ENCODE data around the gene ALKBH2.
A peak's percentile ranks its signal among the peaks of the same experiment; 100 is the strongest.

The ALKBH2 gene

DNA sequence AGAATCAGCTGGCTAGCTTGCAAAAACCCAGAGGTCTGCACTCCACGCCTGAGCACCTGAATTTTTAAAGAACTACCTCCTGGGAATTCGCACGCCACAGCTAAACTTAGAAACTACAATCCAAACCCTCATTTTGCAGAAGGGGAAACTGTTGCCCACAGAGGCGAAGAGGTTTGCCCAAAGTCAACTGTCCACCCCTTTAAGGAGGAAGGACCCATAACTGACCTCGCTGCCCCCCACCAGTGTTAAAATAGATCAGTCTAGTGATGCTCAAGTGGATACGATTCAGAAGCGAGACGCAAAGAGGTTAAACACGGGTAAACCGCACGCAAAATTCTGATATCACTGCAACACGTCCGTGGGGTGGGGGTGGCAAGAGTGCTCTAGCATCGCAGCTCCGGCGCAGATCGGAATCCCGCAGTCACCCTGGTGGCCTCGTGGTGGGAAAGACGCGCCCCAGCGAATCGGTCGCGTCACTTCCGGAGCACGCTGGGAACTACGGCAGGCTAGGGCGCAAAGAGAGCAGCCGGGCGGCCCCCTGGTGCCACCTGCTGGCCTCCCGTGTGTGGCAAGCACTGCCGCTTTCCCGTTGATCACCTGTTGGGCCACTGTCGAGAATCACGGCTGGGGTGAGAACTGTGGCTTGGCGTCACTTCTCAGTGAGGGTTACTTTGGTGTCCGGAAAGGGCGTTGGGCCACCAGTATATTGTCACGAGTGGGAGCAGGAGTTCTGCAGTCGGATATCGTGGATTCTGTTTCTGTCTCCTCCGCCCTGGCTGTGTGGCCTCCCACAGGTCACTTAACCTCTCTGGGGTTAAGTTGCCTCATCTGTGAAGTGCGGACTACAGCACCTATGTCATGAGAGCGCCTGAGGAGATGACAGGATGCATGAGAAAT is at the start of gene ALKBH2:
TSS of gene ALKBH2 (minus strand) at position 451 of the 897 bp plus-strand sequence. CDS start 686 bp downstream, outside the sequence.
- no peaks in the 10 kb centered on the region for H3K4me1 ChIP-seq (ENCODE audit: control insufficient read depth, low read depth, low read length)
- H3K4me3 ChIP-seq (ENCODE audit: low read length), result peak within 1 kb of the TSS; percentile 66
- H3K36me3 ChIP-seq (ENCODE audit: control insufficient read depth, low read depth, low read length), result peaks cover under 1% of the 10 kb centered on the region
- H3K9ac ChIP-seq (ENCODE audit: low read length), result peak within 1 kb of the TSS; percentile 41
- H3K27ac ChIP-seq (ENCODE audit: low read length), result no peak within 1 kb of the TSS
- H3K9me3 ChIP-seq (ENCODE audit: control insufficient read depth, low read depth, low read length), result no peaks in the 10 kb centered on the region
- peaks cover 6% of the 10 kb centered on the region for H3K27me3 ChIP-seq (ENCODE audit: control insufficient read depth, insufficient read depth, low read length)

DNA sequence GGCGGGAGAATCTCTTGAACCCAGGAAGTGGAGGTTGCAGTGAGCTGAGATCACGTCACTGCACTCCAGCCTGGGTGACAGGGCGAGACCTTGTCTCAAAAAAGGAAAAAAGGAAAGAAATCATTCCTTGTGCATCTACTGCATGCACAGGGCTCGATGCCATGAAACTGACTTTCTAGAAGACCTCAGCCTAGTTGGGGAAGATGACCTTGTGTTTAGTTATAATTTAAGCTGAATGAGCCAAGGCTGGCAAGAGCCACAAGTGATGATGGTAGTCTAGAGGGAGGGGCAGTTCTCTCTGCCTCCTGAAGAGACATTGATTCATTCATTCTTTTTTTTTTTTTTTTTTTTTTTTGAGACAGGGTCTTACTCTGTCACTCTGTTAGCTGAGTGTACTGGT is 47.3 kb upstream of the ALKBH2 start:
- H3K9ac ChIP-seq (ENCODE audit: low read length), result no peak overlapping the region

GRCh38 chr12:109139791-109140190 is 46.5 kb upstream of the ALKBH2 start:
- H3K36me3 ChIP-seq (ENCODE audit: control insufficient read depth, low read depth, low read length), result no peaks in the 10 kb centered on the region
- H3K27ac ChIP-seq (ENCODE audit: low read length), result no peak overlapping the region
- no peak overlapping the region for H3K4me3 ChIP-seq (ENCODE audit: low read length)
- no peaks in the 10 kb centered on the region for H3K4me1 ChIP-seq (ENCODE audit: control insufficient read depth, low read depth, low read length)
- no peak overlapping the region for H3K9ac ChIP-seq (ENCODE audit: low read length)
- no peaks in the 10 kb centered on the region for H3K9me3 ChIP-seq (ENCODE audit: control insufficient read depth, low read depth, low read length)
- H3K27me3 ChIP-seq (ENCODE audit: control insufficient read depth, insufficient read depth, low read length), result no peaks in the 10 kb centered on the region

More for the DNA sequence above, 47.3 kb upstream of the ALKBH2 start:
- H3K4me1 ChIP-seq (ENCODE audit: control insufficient read depth, low read depth, low read length), result no peaks in the 10 kb centered on the region
- H3K27me3 ChIP-seq (ENCODE audit: control insufficient read depth, insufficient read depth, low read length), result no peaks in the 10 kb centered on the region
- H3K36me3 ChIP-seq (ENCODE audit: control insufficient read depth, low read depth, low read length), result no peaks in the 10 kb centered on the region
- H3K27ac ChIP-seq (ENCODE audit: low read length), result no peak overlapping the region
- H3K4me3 ChIP-seq (ENCODE audit: low read length), result no peak overlapping the region
- H3K9me3 ChIP-seq (ENCODE audit: control insufficient read depth, low read depth, low read length), result no peaks in the 10 kb centered on the region

DNA sequence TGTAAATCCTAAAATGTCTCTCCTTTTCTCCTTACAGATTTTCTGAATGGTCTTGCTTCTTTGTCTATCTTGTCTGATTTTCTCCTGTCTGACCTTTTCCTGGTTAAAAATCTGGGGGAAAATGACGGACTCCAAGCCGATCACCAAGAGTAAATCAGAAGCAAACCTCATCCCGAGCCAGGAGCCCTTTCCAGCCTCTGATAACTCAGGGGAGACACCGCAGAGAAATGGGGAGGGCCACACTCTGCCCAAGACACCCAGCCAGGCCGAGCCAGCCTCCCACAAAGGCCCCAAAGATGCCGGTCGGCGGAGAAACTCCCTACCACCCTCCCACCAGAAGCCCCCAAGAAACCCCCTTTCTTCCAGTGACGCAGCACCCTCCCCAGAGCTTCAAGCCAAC is 46.1 kb upstream of the ALKBH2 start:
- Histone ChIP-seq H3K9me3 (ENCODE audit: control insufficient read depth, low read depth, low read length) (no peaks in the 10 kb centered on the region), H3K9ac (ENCODE audit: low read length) (no peak overlapping the region), H3K27ac (ENCODE audit: low read length) (no peak overlapping the region), H3K27me3 (ENCODE audit: control insufficient read depth, insufficient read depth, low read length) (no peaks in the 10 kb centered on the region), H3K4me3 (ENCODE audit: low read length) (no peak overlapping the region), H3K4me1 (ENCODE audit: control insufficient read depth, low read depth, low read length) (no peaks in the 10 kb centered on the region), H3K36me3 (ENCODE audit: control insufficient read depth, low read depth, low read length) (no peaks in the 10 kb centered on the region)

DNA sequence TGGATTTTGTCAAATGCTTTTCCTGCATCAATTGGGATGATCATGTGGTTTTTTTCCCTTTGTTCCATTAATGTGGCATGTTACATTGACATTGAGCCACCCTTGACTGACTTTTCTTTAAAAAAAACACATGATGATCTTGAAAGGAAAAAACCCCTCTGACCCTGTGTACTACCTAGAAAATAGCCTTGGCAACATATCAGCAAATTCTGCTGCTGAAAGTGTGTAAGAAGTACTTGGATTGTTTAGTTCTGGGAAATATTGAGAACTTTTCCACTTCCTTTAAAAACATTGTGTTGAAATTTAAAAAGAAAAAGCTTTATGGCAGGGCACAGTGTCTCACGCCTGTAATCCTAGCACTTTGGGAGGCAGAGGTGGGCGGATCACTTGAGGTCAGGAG is 43.8 kb upstream of the ALKBH2 start:
- Histone ChIP-seq H3K27me3 (ENCODE audit: control insufficient read depth, insufficient read depth, low read length) (no peaks in the 10 kb centered on the region), H3K27ac (ENCODE audit: low read length) (no peak overlapping the region), H3K4me1 (ENCODE audit: control insufficient read depth, low read depth, low read length) (no peaks in the 10 kb centered on the region), H3K4me3 (ENCODE audit: low read length) (no peak overlapping the region), H3K36me3 (ENCODE audit: control insufficient read depth, low read depth, low read length) (no peaks in the 10 kb centered on the region), H3K9ac (ENCODE audit: low read length) (no peak overlapping the region), H3K9me3 (ENCODE audit: control insufficient read depth, low read depth, low read length) (no peaks in the 10 kb centered on the region)

DNA sequence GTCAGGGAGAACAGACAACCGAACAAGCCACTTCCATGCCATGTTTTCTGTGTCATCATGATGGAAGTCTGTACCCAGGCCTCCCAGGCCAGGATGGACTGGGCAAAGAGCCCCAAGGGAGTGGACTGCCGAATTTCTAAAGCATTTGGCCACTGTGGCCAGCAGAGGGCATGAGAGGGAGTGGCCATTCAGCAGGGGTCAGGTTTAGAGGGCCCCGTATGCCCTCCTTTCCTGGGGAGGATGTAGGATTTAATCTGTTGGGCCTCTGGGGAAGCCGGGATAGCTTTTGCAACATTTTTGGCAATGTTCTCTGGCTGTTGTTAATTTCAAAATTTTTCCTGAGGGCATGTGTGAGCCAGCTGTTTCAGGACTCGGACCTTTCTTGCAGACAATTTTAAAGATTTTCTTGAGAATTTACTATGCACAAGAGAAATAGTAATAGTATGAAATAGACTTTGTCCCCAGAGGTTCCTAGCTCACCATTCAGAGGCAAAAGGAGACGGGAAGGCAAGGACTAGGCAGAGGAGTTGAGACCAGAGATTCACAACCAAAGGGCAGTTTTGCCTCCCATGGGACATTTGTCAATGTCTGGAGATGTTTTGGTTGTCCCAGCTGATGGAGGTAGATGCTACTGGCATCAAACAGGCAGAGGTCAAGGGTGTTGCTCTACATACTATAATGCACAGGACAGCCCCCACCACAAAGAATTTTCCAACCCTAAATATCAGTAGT is 41.1 kb upstream of the ALKBH2 start:
- Histone ChIP-seq H3K27me3 (ENCODE audit: control insufficient read depth, insufficient read depth, low read length) (no peaks in the 10 kb centered on the region), H3K9me3 (ENCODE audit: control insufficient read depth, low read depth, low read length) (no peaks in the 10 kb centered on the region), H3K9ac (ENCODE audit: low read length) (no peak overlapping the region), H3K36me3 (ENCODE audit: control insufficient read depth, low read depth, low read length) (no peaks in the 10 kb centered on the region), H3K4me3 (ENCODE audit: low read length) (no peak overlapping the region), H3K4me1 (ENCODE audit: control insufficient read depth, low read depth, low read length) (no peaks in the 10 kb centered on the region), H3K27ac (ENCODE audit: low read length) (no peak overlapping the region)

DNA sequence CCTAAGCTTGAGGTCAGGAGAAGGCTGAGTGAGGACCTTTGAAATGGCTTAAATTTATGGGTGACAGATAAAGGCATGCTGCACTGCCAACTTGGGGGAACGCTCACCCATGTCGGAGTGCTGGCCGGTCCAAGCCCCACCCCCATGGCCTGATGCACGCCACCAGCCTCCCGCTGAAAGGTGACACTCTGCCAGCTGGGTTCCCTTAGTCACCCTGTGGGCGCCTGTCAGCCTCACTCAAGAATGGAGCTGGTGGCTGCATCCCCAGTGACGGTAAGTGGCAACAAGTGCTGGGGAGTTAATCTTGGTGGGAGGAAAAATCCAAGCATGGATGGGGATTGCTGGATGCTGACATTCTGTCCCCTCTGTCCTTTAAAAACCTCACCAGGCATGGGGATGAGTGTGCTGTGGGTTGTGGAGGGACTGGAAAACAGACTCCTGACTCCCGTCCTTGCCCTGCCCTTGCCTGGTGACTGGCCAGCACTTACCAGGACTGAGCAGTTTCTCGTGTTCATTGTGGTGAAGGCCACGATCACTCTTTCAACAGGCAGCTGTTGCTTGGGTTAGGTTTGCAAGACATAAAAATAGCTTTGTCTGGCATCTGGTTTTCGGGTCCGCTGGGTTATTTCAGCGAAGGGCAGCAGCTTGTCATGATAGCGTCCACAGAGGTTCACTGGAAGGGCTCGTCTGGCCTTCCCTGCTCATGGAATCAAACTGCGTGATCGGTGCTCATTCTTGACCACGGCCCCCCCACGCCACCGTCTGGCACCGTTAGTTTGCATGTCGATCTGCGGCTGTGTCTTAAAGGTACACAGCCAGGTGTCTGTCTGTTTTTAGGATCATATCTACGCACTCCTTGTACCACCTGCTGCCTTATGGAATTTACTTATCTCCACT is 38.1 kb upstream of the ALKBH2 start:
- Histone ChIP-seq H3K9me3 (ENCODE audit: control insufficient read depth, low read depth, low read length) (no peaks in the 10 kb centered on the region), H3K27me3 (ENCODE audit: control insufficient read depth, insufficient read depth, low read length) (no peaks in the 10 kb centered on the region), H3K36me3 (ENCODE audit: control insufficient read depth, low read depth, low read length) (no peaks in the 10 kb centered on the region), H3K4me3 (ENCODE audit: low read length) (no peak overlapping the region), H3K27ac (ENCODE audit: low read length) (no peak overlapping the region), H3K9ac (ENCODE audit: low read length) (no peak overlapping the region), H3K4me1 (ENCODE audit: control insufficient read depth, low read depth, low read length) (no peaks in the 10 kb centered on the region)

GRCh38 chr12:109130297-109131153 is 37.3 kb upstream of the ALKBH2 start:
- peaks cover 3% of the 10 kb centered on the region for H3K4me1 ChIP-seq (ENCODE audit: control insufficient read depth, low read depth, low read length)
- H3K9ac ChIP-seq (ENCODE audit: low read length), result no peak overlapping the region
- no peaks in the 10 kb centered on the region for H3K36me3 ChIP-seq (ENCODE audit: control insufficient read depth, low read depth, low read length)
- H3K27ac ChIP-seq (ENCODE audit: low read length), result no peak overlapping the region
- H3K27me3 ChIP-seq (ENCODE audit: control insufficient read depth, insufficient read depth, low read length), result no peaks in the 10 kb centered on the region
- no peaks in the 10 kb centered on the region for H3K9me3 ChIP-seq (ENCODE audit: control insufficient read depth, low read depth, low read length)
- H3K4me3 ChIP-seq (ENCODE audit: low read length), result no peak overlapping the region

DNA sequence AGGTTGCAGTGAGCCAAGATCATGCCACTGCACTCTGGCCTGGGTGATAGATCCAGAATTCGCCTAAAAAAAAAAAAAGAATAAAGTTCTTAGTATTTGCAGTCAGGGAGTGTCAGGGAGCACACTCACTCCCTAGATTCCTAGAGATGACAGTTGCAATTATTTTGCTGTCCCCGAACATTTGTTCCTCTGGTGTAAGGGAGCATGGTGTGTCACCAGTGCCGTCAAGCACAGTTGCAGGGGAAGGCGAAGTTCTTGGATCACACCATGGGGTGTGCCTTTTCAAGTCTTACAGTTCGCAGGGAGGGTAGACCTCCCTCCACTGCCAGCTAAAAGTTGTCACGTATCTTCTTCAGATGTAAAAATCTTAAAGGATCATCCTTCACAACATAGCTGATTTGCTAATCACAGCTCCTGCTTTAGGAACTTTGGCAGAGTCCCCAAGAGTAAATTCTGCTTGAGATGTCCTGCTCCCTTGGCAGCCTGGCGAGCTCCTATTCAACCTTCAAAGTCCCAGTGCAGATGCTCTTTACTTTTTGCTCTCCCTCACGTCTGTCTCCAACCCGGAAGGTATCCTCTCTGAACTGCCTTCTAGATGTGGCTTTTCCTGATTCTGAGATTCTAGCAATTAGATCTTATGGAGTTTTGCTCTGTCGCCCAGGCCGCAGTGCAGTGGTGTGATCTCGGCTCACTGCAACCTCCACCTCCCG is 34.4 kb upstream of the ALKBH2 start:
- no peaks in the 10 kb centered on the region for H3K36me3 ChIP-seq (ENCODE audit: control insufficient read depth, low read depth, low read length)
- no peaks in the 10 kb centered on the region for H3K9me3 ChIP-seq (ENCODE audit: control insufficient read depth, low read depth, low read length)
- H3K27ac ChIP-seq (ENCODE audit: low read length), result no peak overlapping the region
- no peak overlapping the region for H3K9ac ChIP-seq (ENCODE audit: low read length)
- H3K4me3 ChIP-seq (ENCODE audit: low read length), result no peak overlapping the region
- H3K27me3 ChIP-seq (ENCODE audit: control insufficient read depth, insufficient read depth, low read length), result no peaks in the 10 kb centered on the region
- peaks cover 3% of the 10 kb centered on the region for H3K4me1 ChIP-seq (ENCODE audit: control insufficient read depth, low read depth, low read length)

GRCh38 chr12:109126784-109127183 is 33.5 kb upstream of the ALKBH2 start:
- H3K4me1 ChIP-seq (ENCODE audit: control insufficient read depth, low read depth, low read length), result peaks cover 3% of the 10 kb centered on the region
- H3K27ac ChIP-seq (ENCODE audit: low read length), result no peak overlapping the region
- no peak overlapping the region for H3K9ac ChIP-seq (ENCODE audit: low read length)
- H3K27me3 ChIP-seq (ENCODE audit: control insufficient read depth, insufficient read depth, low read length), result no peaks in the 10 kb centered on the region
- H3K4me3 ChIP-seq (ENCODE audit: low read length), result no peak overlapping the region
- H3K9me3 ChIP-seq (ENCODE audit: control insufficient read depth, low read depth, low read length), result no peaks in the 10 kb centered on the region
- no peaks in the 10 kb centered on the region for H3K36me3 ChIP-seq (ENCODE audit: control insufficient read depth, low read depth, low read length)
